ENCODE results near the gene LRCH4. TPM values are rescaled to one million over a fixed set of nuclear protein-coding genes. Genes with fewer than 3 reads are reported as not detected.
"Not testable (repeated sequence)": the region's sequence is repeated elsewhere in the genome, so short reads cannot be mapped to it uniquely, and the experiment has no call there.

The LRCH4 gene
- total RNA-seq, 2 experiments from 2014 or later, result 313 to 317 TPM

DNA sequence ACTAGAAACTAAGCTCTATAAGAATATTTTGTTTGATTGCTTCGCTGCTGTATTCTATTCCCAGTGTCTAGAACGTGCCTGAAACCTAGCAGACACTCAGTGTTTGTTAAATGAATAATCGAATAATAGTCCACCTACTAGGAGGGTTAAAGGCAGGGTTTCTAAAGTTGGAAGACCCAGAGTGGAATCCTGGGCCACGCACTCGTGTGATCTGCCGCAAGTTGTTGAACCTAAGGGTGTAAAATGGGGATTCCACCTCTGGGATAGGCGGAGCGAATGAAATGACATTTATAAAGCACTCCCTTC lies 47.6 kb downstream of the LRCH4 start:
- ChIA-PET CTCF (interaction anchor here (1.4 to 6.4 kb wide), 2 partner anchors 22 to 56 kb away, joined by 3 to 48 read pairs; no protein-coding TSS in a partner anchor), POLR2A (interaction anchor here (0.6 to 2.7 kb wide), 15 partner anchors 11 to 167 kb away, joined by 3 to 32 read pairs (median 6); partner anchors contain the start of genes FBXO24, LRCH4, MOSPD3 and NYAP1)
- intact Hi-C loops (cut with DNase I, micrococcal nuclease), result loop anchor here (2.0 to 5.0 kb wide), 3 partner anchors 20 to 56 kb away; partner anchors contain the start of genes FBXO24 (in 1 of the 2), LRCH4 (in 1 of the 2) and NYAP1 (in 1 of the 2)
- peaks cover 5% of the 10 kb centered on the region for H3K36me3 Mint-ChIP-seq (ENCODE audit: low read depth)
- DNase-seq, result no peak
- Histone ChIP-seq H3K27ac (ENCODE audit: low read depth in 1 of 2, low read length in 2 of 2) (peak overlapping the region in 1 of 2 donors; percentile 41), H3K27me3 (ENCODE audit: control insufficient read depth in 1 of 2, insufficient read depth in 2 of 2, low read length in 2 of 2) (no peaks in the 10 kb centered on the region), H3K4me3 (ENCODE audit: low read length) (peak overlapping the region; percentile 38), H3K4me1 (ENCODE audit: insufficient read depth, low read length) (peaks cover 40% of the 10 kb centered on the region), H3K36me3 (ENCODE audit: insufficient read depth, low read length) (no peaks in the 10 kb centered on the region), H3K9me3 (ENCODE audit: control insufficient read depth in 1 of 2, insufficient read depth in 1 of 2, low read length in 2 of 2) (no peaks in the 10 kb centered on the region)
- H3K9me3 Mint-ChIP-seq, result no peaks in the 10 kb centered on the region
- H3K4me1 Mint-ChIP-seq (ENCODE audit: low read depth), result peaks cover 43% of the 10 kb centered on the region
- peak overlapping the region; percentile 99 for H3K4me3 Mint-ChIP-seq
- no peak for TF ChIP-seq CTCF (IDR thresholded peaks at IDR 0.05)
- peak overlapping the region; percentile 77 for H3K27ac Mint-ChIP-seq
- no peak for ATAC-seq (ENCODE audit: poor library complexity)
- no peaks in the 10 kb centered on the region for H3K27me3 Mint-ChIP-seq

DNA sequence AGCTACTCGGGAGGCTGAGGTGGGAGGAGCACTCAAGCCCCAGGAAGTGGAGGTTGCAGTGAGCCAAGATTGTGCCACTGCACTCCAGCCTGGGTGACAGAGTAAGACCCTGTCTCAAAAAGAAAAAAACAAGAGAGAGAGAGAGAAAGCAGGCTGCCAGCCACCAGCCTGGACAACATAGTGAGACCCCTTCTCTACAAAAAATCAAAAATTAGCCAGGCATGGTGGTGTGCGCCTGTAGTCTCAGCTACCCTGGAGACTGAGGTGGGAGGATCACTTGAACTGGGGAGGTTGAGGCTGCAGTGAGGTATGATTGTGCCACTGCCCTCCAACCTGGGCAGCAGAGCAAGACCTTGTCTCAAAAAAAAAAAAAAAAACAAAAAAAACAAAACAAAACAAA lies 49.2 kb downstream of the LRCH4 start:
- POLR2A ChIA-PET; DNase-seq; H3K36me3 ChIP-seq (ENCODE audit: insufficient read depth, low read length); H3K9me3 ChIP-seq (ENCODE audit: control insufficient read depth in 1 of 2, insufficient read depth in 1 of 2, low read length in 2 of 2); ATAC-seq (ENCODE audit: poor library complexity); H3K27ac ChIP-seq (ENCODE audit: low read depth in 1 of 2, low read length in 2 of 2); H3K4me3 ChIP-seq (ENCODE audit: low read length); H3K27me3 Mint-ChIP-seq; H3K9me3 Mint-ChIP-seq; H3K27ac Mint-ChIP-seq; H3K27me3 ChIP-seq (ENCODE audit: control insufficient read depth in 1 of 2, insufficient read depth in 2 of 2, low read length in 2 of 2); H3K36me3 Mint-ChIP-seq (ENCODE audit: low read depth); CTCF ChIA-PET; H3K4me3 Mint-ChIP-seq: not testable (repeated sequence)
- H3K4me1 Mint-ChIP-seq (ENCODE audit: low read depth), result peaks cover 27% of the 10 kb centered on the region
- peaks cover 25% of the 10 kb centered on the region for H3K4me1 ChIP-seq (ENCODE audit: insufficient read depth, low read length)
- intact Hi-C loops (cut with DNase I, micrococcal nuclease), result loop anchor here in 1 of 2 experiments (5.0 kb wide), 1 partner anchor 54 kb away; the partner anchor contains the start of gene NYAP1

DNA sequence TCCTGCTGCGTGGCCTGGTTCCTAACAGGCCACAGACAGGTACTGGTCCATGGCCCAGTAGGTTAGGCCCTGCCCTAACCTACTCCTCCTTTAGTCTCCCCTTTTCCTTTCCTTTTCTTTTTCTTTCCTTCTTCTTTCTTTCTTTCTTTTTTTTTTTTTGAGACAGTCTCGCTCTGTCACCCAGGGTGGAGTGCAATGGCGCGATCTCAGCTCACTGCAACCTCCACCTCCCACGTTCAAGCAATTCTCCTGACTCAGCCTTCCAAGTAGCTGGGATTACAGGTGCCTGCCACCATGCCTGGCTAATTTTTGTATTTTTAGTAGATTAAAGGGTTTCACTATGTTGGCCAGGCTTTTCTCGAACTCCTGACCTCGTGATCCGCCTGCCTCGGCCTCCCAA lies 49.9 kb downstream of the LRCH4 start:
- H3K4me3 Mint-ChIP-seq, POLR2A ChIA-PET: not testable (repeated sequence)
- intact Hi-C loops (cut with DNase I, micrococcal nuclease), result loop anchor here in 1 of 2 experiments (5.0 kb wide), 1 partner anchor 54 kb away; the partner anchor contains the start of gene NYAP1

GRCh38 chr7:100532165-100533022 lies 53.5 kb downstream of the LRCH4 start:
- ATAC-seq (ENCODE audit: poor library complexity) (no peak), DNase-seq (no peak)
- H3K36me3 Mint-ChIP-seq (ENCODE audit: low read depth), result no peaks in the 10 kb centered on the region
- Histone ChIP-seq H3K36me3 (ENCODE audit: insufficient read depth, low read length) (no peaks in the 10 kb centered on the region), H3K9me3 (ENCODE audit: control insufficient read depth in 1 of 2, insufficient read depth in 1 of 2, low read length in 2 of 2) (no peaks in the 10 kb centered on the region), H3K4me3 (ENCODE audit: low read length) (no peak overlapping the region), H3K27ac (ENCODE audit: low read depth in 1 of 2, low read length in 2 of 2) (no peak overlapping the region), H3K4me1 (ENCODE audit: insufficient read depth, low read length) (no peaks in the 10 kb centered on the region), H3K27me3 (ENCODE audit: control insufficient read depth in 1 of 2, insufficient read depth in 2 of 2, low read length in 2 of 2) (no peaks in the 10 kb centered on the region)
- no peaks in the 10 kb centered on the region for H3K27me3 Mint-ChIP-seq
- no peaks in the 10 kb centered on the region for H3K9me3 Mint-ChIP-seq
- no peak overlapping the region for H3K27ac Mint-ChIP-seq
- ChIA-PET POLR2A (no interaction called here), CTCF (interaction anchor here (0.6 kb wide), 1 partner anchor 418 kb away, joined by 3 read pairs; no protein-coding TSS in a partner anchor)
- H3K4me1 Mint-ChIP-seq (ENCODE audit: low read depth), result no peaks in the 10 kb centered on the region
- intact Hi-C loops (cut with DNase I, micrococcal nuclease), result no loop called here
- no peak for TF ChIP-seq CTCF (IDR thresholded peaks at IDR 0.05)
- no peak overlapping the region for H3K4me3 Mint-ChIP-seq

More for the DNA sequence above, 49.9 kb downstream of the LRCH4 start:
- H3K36me3 ChIP-seq (ENCODE audit: insufficient read depth, low read length); CTCF ChIA-PET; H3K9me3 Mint-ChIP-seq; H3K27me3 ChIP-seq (ENCODE audit: control insufficient read depth in 1 of 2, insufficient read depth in 2 of 2, low read length in 2 of 2); H3K36me3 Mint-ChIP-seq (ENCODE audit: low read depth); H3K27me3 Mint-ChIP-seq; ATAC-seq (ENCODE audit: poor library complexity); H3K27ac ChIP-seq (ENCODE audit: low read depth in 1 of 2, low read length in 2 of 2); H3K4me3 ChIP-seq (ENCODE audit: low read length); H3K9me3 ChIP-seq (ENCODE audit: control insufficient read depth in 1 of 2, insufficient read depth in 1 of 2, low read length in 2 of 2); DNase-seq; H3K27ac Mint-ChIP-seq: not testable (repeated sequence)
- peaks cover 19% of the 10 kb centered on the region for H3K4me1 Mint-ChIP-seq (ENCODE audit: low read depth)
- H3K4me1 ChIP-seq (ENCODE audit: insufficient read depth, low read length), result peaks cover 19% of the 10 kb centered on the region

- H3K9me3 Mint-ChIP-seq; H3K36me3 Mint-ChIP-seq (ENCODE audit: low read depth); H3K4me1 Mint-ChIP-seq (ENCODE audit: low read depth); POLR2A ChIA-PET; H3K4me3 Mint-ChIP-seq; H3K4me1 ChIP-seq (ENCODE audit: insufficient read depth, low read length); H3K27ac Mint-ChIP-seq; H3K9me3 ChIP-seq (ENCODE audit: control insufficient read depth in 1 of 2, insufficient read depth in 1 of 2, low read length in 2 of 2); intact Hi-C loops (cut with DNase I, micrococcal nuclease); H3K4me3 ChIP-seq (ENCODE audit: low read length); CTCF ChIA-PET; H3K36me3 ChIP-seq (ENCODE audit: insufficient read depth, low read length); ATAC-seq (ENCODE audit: poor library complexity); H3K27me3 Mint-ChIP-seq; DNase-seq; H3K27ac ChIP-seq (ENCODE audit: low read depth in 1 of 2, low read length in 2 of 2); H3K27me3 ChIP-seq (ENCODE audit: control insufficient read depth in 1 of 2, insufficient read depth in 2 of 2, low read length in 2 of 2): not testable (repeated sequence)
These were observed 57.6 kb downstream of the LRCH4 start for GRCh38 chr7:100528108-100528866.
